ENCODE measurements around the gene SIK3.

Gene SIK3

GRCh38 chr11:116990811-116991210 lies 107.4 kb downstream of the SIK3 start:
- no peak overlapping the region for H3K4me3 ChIP-seq (ENCODE audit: low read depth, low read length)
- TF ChIP-seq MAX (IDR thresholded peaks at IDR 0.05; ENCODE audit: low read depth, low read length): no peak
- TF ChIP-seq MYC (IDR thresholded peaks at IDR 0.05; ENCODE audit: low read depth, low read length): no peak
- no peak for TF ChIP-seq CTCF (IDR thresholded peaks at IDR 0.05; ENCODE audit: low read depth, low read length)
- TF ChIP-seq POLR2A (IDR thresholded peaks at IDR 0.05; ENCODE audit: extremely low read depth, insufficient read length): no peak
- DNase-seq (ENCODE audit: low read depth): no peak

GRCh38 chr11:116990061-116990473 lies 108.2 kb downstream of the SIK3 start:
- H3K4me3 ChIP-seq (ENCODE audit: low read depth, low read length): no peak overlapping the region
- no peak for DNase-seq (ENCODE audit: low read depth)
- TF ChIP-seq MAX (IDR thresholded peaks at IDR 0.05; ENCODE audit: low read depth, low read length) (no peak), POLR2A (IDR thresholded peaks at IDR 0.05; ENCODE audit: extremely low read depth, insufficient read length) (no peak), CTCF (IDR thresholded peaks at IDR 0.05; ENCODE audit: low read depth, low read length) (no peak), MYC (IDR thresholded peaks at IDR 0.05; ENCODE audit: low read depth, low read length) (no peak)

- TF ChIP-seq MYC (IDR thresholded peaks at IDR 0.05; ENCODE audit: low read depth, low read length) (no peak), POLR2A (IDR thresholded peaks at IDR 0.05; ENCODE audit: extremely low read depth, insufficient read length) (no peak), MAX (IDR thresholded peaks at IDR 0.05; ENCODE audit: low read depth, low read length) (no peak), CTCF (IDR thresholded peaks at IDR 0.05; ENCODE audit: low read depth, low read length) (no peak)
- no peak for DNase-seq (ENCODE audit: low read depth)
- no peak overlapping the region for H3K4me3 ChIP-seq (ENCODE audit: low read depth, low read length)
These were observed 109.0 kb downstream of the SIK3 start for GRCh38 chr11:116989184-116989583.

- peak overlapping the region; percentile 53 for H3K4me3 ChIP-seq (ENCODE audit: low read depth, low read length)
- peak; percentile 86 for DNase-seq (ENCODE audit: low read depth)
These were observed 111.6 kb downstream of the SIK3 start for GRCh38 chr11:116986521-116987105.

GRCh38 chr11:116984589-116984988 lies 113.6 kb downstream of the SIK3 start:
- peak overlapping the region; percentile 37 for H3K4me3 ChIP-seq (ENCODE audit: low read depth, low read length)
- peak; percentile 90 for DNase-seq (ENCODE audit: low read depth)
- TF ChIP-seq POLR2A (IDR thresholded peaks at IDR 0.05; ENCODE audit: extremely low read depth, insufficient read length) (no peak), CTCF (IDR thresholded peaks at IDR 0.05; ENCODE audit: low read depth, low read length) (no peak), MYC (IDR thresholded peaks at IDR 0.05; ENCODE audit: low read depth, low read length) (no peak; the same call in 1 of the 2 replicates), MAX (IDR thresholded peaks at IDR 0.05; ENCODE audit: low read depth, low read length) (0 out of 2 replicates have a peak, but pooled peaks have one; percentile 2)

More at GRCh38 chr11:116986521-116987105, 111.6 kb downstream of the SIK3 start:
- TF ChIP-seq MAX (IDR thresholded peaks at IDR 0.05; ENCODE audit: low read depth, low read length): no peak
- no peak for TF ChIP-seq POLR2A (IDR thresholded peaks at IDR 0.05; ENCODE audit: extremely low read depth, insufficient read length)
- no peak for TF ChIP-seq CTCF (IDR thresholded peaks at IDR 0.05; ENCODE audit: low read depth, low read length)
- peak; percentile 33; the same call in 1 of the 2 replicates for TF ChIP-seq MYC (IDR thresholded peaks at IDR 0.05; ENCODE audit: low read depth, low read length)
